Suprapubic skin (tissue), 4 donors: ENCODE results near the gene IQSEC1. TPM values are rescaled to one million over a fixed set of nuclear protein-coding genes. Genes with fewer than 3 reads are reported as not detected.

Source experiments
- DNase-seq, 2 donors: peaks; one replicate each; pipeline ENCODE4 v3.0.0-alpha.2; 2019; ENCODE audit warnings: low spot score in 2 of 2
- H3K27ac ChIP-seq: fragments of 200-600 bp; sonication (generic); one replicate; pipeline ENCODE4 v1.5.1; 2019
- H3K27me3 ChIP-seq: fragments of 200-600 bp; sonication (generic); one replicate; pipeline ENCODE4 v1.5.1; 2019
- H3K36me3 ChIP-seq: fragments of 200-600 bp; sonication (generic); one replicate; pipeline ENCODE4 v1.5.1; 2019
- H3K4me1 ChIP-seq: fragments of 200-600 bp; sonication (generic); one replicate; pipeline ENCODE4 v1.5.1; 2019
- H3K4me3 ChIP-seq: fragments of 200-600 bp; sonication (generic); one replicate; pipeline ENCODE4 v1.5.1; 2019; ENCODE audit warnings: mild to moderate bottlenecking
- H3K9me3 ChIP-seq: fragments of 200-600 bp; sonication (generic); one replicate; pipeline ENCODE4 v1.5.1; 2019
- EP300 ChIP-seq: sonication (generic); formaldehyde crosslinking; IDR thresholded peaks from one replicate; pipeline ENCODE4 v1.6.1; 2017; ENCODE audit warnings: antibody characterized with exemption
- POLR2A ChIP-seq, 2 donors: fragments of 450-650 bp; IDR thresholded peaks; one replicate each; pipeline ENCODE4 v1.6.1; 2017; ENCODE audit warnings: antibody characterized with exemption in 2 of 2, mild to moderate bottlenecking in 2 of 2, moderate library complexity in 2 of 2
- POLR2AphosphoS5 ChIP-seq, 3 donors: sonication (generic); formaldehyde crosslinking; IDR thresholded peaks; one replicate each; pipeline ENCODE4 v1.6.1; 2017; ENCODE audit warnings: antibody characterized with exemption in 3 of 3
- WGBS: methylation state at CpG from one replicate; pipeline ENCODE4 v1.1.5; 2018; 5-methylcytosine and 5-hydroxymethylcytosine counted together
- total RNA-seq, 4 donors: library from RNA; depleted of rRNA; stranded (reverse); fragments of >200 nt; gene quantifications; one replicate each; pipeline ENCODE4 v1.1.0, GENCODE V29; 2016
- TF ChIP-seq, protein P1 (sequence below), 2 donors: fragments of 200-600 bp in 1 of 2; fragments of 450-650 bp in 1 of 2; sonication (generic) in 1 of 2; IDR thresholded peaks; one replicate each; pipeline ENCODE4 v1.5.1; 2016 to 2019; ENCODE audit warnings: antibody characterized with exemption in 2 of 2, mild to moderate bottlenecking in 1 of 2, moderate library complexity in 1 of 2

The IQSEC1 gene
- total RNA-seq, 4 donors from 2014 or later = 26.7 to 52.4 (median 35.5) TPM

DNA sequence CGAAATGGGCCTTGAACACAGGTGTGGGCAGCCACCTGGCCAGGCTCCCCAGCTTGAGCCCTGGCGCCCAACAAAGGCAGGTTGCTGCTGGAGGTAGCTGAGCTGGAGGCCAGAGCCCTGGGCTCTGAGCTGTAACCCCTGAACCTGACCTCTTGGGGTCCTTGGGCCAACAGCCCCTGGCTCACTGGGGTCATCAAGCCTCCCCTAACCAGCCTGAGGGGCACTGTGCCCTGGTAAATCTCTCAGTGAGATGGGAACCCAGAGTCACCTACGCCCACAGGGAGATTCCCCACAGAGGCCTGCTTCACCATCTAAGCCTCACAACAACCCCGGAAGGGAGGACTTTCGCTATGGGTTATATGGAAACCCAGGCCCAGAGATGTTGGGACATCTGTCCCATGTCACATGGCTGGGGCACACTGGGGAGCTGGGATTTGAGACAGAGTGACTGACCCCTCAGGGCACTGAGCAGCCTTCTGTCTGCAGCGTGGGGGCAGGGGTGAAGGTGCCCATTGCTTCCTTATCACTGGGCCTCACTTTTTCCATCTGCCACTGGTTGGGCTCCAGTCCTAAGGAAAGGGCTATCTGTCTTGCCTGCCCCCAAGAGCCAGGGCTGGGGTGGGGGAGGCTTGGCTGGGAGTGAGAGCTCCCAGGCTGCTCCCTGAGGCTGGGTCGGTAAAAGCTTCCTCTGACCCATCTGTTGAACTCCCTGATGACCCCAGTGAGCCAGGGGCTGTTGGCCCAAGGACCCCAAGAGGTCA is 59.1 kb downstream of the IQSEC1 start:
- peak in 1 of 2 donors; percentile 60 for DNase-seq
- H3K4me1 ChIP-seq = peaks cover 36% of the 10 kb centered on the region
- no peak overlapping the region for H3K27ac ChIP-seq
- no CpG with 5 or more reads among the region's 7 CpGs for WGBS
- no peaks in the 10 kb centered on the region for H3K36me3 ChIP-seq
- no peaks in the 10 kb centered on the region for H3K27me3 ChIP-seq
- no peaks in the 10 kb centered on the region for H3K9me3 ChIP-seq
- peak overlapping the region; percentile 34 for H3K4me3 ChIP-seq
- TF ChIP-seq POLR2A (IDR thresholded peaks at IDR 0.05) = no peak
- no peak for TF ChIP-seq POLR2AphosphoS5 (IDR thresholded peaks at IDR 0.05)
- TF ChIP-seq, protein P1, sequence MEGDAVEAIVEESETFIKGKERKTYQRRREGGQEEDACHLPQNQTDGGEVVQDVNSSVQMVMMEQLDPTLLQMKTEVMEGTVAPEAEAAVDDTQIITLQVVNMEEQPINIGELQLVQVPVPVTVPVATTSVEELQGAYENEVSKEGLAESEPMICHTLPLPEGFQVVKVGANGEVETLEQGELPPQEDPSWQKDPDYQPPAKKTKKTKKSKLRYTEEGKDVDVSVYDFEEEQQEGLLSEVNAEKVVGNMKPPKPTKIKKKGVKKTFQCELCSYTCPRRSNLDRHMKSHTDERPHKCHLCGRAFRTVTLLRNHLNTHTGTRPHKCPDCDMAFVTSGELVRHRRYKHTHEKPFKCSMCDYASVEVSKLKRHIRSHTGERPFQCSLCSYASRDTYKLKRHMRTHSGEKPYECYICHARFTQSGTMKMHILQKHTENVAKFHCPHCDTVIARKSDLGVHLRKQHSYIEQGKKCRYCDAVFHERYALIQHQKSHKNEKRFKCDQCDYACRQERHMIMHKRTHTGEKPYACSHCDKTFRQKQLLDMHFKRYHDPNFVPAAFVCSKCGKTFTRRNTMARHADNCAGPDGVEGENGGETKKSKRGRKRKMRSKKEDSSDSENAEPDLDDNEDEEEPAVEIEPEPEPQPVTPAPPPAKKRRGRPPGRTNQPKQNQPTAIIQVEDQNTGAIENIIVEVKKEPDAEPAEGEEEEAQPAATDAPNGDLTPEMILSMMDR (IDR thresholded peaks at IDR 0.05) = no peak
- no peak for TF ChIP-seq EP300

DNA sequence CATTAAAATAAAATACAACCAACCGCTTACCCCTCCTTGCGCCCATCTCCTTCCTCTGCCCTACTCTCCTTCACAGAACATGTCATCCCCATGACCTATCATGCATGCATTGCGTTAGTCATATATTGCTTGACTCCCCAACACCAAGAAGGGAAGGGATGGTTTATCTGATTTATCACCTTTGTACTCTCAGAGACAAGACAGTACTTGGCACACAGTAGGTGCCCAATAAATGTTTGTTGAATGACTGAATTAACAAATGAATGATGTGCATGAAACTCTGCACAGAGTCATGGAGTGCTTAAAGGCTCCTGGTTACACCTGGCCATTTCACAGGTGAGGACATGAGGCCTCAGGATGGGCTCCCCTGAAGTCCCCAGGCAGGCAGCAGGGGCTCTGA is 59.7 kb downstream of the IQSEC1 start:
- Histone ChIP-seq H3K4me1 (peaks cover 33% of the 10 kb centered on the region), H3K27me3 (no peaks in the 10 kb centered on the region), H3K9me3 (no peaks in the 10 kb centered on the region), H3K4me3 (peak overlapping the region; percentile 34), H3K27ac (no peak overlapping the region), H3K36me3 (no peaks in the 10 kb centered on the region)
- DNase-seq = no peak
- TF ChIP-seq EP300 (no peak), POLR2A (IDR thresholded peaks at IDR 0.05) (no peak), POLR2AphosphoS5 (IDR thresholded peaks at IDR 0.05) (no peak)
- TF ChIP-seq, protein P1 (IDR thresholded peaks at IDR 0.05) = no peak
- WGBS = 95% methylated on average over 3 of the region's 3 CpGs

DNA sequence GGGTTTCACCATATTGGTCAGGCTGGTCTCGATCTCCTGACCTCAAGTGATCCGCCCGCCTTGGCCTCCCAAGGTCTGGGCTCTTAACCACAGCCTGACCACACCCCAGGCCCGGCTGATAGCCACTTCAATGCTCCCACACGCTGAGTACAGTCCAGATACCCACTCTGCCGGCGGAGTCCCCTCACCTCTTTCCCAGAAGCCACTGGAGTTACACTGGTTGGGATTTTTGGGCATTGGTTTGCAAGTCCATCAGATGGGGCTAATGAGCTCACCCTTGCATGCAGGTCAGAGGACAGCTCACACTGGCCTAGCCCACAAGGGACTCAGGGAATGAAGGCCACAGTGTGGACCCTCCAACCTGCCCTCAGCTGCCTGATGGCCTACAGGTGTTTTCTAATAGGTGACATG is 60.1 kb downstream of the IQSEC1 start:
- Histone ChIP-seq H3K4me1 (peaks cover 31% of the 10 kb centered on the region), H3K9me3 (no peaks in the 10 kb centered on the region), H3K27ac (peak overlapping the region; percentile 52), H3K36me3 (no peaks in the 10 kb centered on the region), H3K4me3 (peak overlapping the region; percentile 2), H3K27me3 (no peaks in the 10 kb centered on the region)
- peak in 1 of 2 donors; percentile 55 for DNase-seq
- 85% methylated on average over 7 of the region's 7 CpGs for WGBS
- TF ChIP-seq POLR2A (IDR thresholded peaks at IDR 0.05) (no peak), POLR2AphosphoS5 (IDR thresholded peaks at IDR 0.05) (no peak), EP300 (no peak)
- TF ChIP-seq, protein P1 (IDR thresholded peaks at IDR 0.05) = no peak

DNA sequence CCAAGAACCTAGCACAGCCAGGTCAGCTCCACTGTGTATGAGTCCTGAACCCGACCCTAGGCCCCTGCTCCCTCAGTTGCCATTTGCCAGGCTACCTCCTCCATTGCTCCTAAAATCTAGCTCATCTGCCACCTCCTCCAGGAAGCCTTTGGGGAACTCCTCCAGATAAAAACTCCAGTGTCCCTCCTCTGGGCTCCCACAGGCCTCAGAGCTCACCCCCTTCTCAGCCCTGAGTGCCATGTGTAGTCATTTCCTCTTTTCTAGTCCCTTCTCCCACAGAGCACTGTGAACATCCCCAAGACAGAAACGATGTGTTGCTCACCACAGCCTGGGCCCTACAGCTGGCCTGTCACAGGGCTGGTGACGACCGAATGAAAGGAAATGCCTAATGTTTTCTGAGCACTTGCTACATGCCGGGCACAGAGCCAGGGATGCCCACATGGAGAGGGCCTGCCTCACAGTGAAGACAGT is 61.0 kb downstream of the IQSEC1 start:
- WGBS = 63% methylated on average over 5 of the region's 5 CpGs
- no peaks in the 10 kb centered on the region for H3K9me3 ChIP-seq
- DNase-seq = peak in 1 of 2 donors; percentile 88
- H3K27ac ChIP-seq = no peak overlapping the region
- no peak for TF ChIP-seq EP300
- TF ChIP-seq, protein P1 (IDR thresholded peaks at IDR 0.05) = no peak
- no peak for TF ChIP-seq POLR2A (IDR thresholded peaks at IDR 0.05)
- TF ChIP-seq POLR2AphosphoS5 (IDR thresholded peaks at IDR 0.05) = no peak
- H3K4me1 ChIP-seq = peaks cover 29% of the 10 kb centered on the region
- no peak overlapping the region for H3K4me3 ChIP-seq
- no peaks in the 10 kb centered on the region for H3K36me3 ChIP-seq
- no peaks in the 10 kb centered on the region for H3K27me3 ChIP-seq

DNA sequence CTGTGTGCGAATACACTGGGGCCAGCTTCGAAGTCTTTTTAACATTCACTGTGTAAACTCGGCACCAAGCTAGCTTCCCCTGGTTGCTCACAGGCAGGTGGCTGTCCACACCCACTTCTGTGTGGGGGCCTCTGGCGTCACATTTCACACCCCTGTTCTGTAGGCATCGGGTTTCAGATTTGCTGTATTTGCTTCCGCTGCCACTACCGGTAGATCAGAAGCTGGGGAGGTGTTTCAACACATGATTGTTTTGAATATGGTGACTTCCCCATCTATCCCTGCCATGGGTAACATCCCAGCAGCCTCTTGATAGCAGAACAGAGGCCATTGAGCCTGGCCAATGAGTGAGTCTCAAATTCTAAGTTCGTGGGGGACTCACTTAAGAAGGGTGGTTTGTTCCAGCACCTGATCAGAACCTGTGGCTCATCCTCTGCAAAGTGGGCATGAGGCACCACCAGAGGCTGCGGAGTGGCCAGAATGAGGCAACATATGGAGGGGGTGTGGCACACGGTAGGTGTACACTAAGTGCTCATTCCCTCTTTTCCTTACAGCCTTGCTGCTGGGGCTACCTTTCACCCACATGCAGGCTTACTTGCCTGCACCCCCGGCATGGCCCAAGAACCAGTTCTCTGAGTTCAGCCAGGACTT is 61.5 kb downstream of the IQSEC1 start:
- Histone ChIP-seq H3K36me3 (no peaks in the 10 kb centered on the region), H3K4me1 (peaks cover 29% of the 10 kb centered on the region), H3K9me3 (no peaks in the 10 kb centered on the region), H3K27ac (no peak overlapping the region), H3K4me3 (no peak overlapping the region), H3K27me3 (no peaks in the 10 kb centered on the region)
- DNase-seq = no peak
- 55% methylated on average over 8 of the region's 11 CpGs for WGBS
- TF ChIP-seq POLR2AphosphoS5 (IDR thresholded peaks at IDR 0.05) (no peak), POLR2A (IDR thresholded peaks at IDR 0.05) (no peak), EP300 (no peak)
- TF ChIP-seq, protein P1 (IDR thresholded peaks at IDR 0.05) = no peak
